Smooth muscle cell (in vitro differentiated cells): Measurements from ENCODE around the gene PAIP2. TPM values are rescaled to one million over a fixed set of nuclear protein-coding genes. Genes with fewer than 3 reads are reported as not detected.
A peak's percentile ranks its signal among the peaks of the same experiment; 100 is the strongest.

Experiments
- DNase-seq: peaks from one replicate; lab custom pipeline; 2025; ENCODE audit not compliant: unreplicated experiment; lab: John Stamatoyannopoulos, UW
- H2AFZ ChIP-seq: fragments of 200-600 bp; sonication (generic); 2 replicates; pipeline ENCODE4 v1.6.0; 2016; ENCODE audit warnings: antibody characterized with exemption, low read depth, mild to moderate bottlenecking
- H3F3A ChIP-seq: fragments of 200-600 bp; sonication (generic); 2 replicates; pipeline ENCODE4 v1.6.0; 2017; ENCODE audit warnings: antibody characterized with exemption, low read depth
- H3K27ac ChIP-seq: fragments of 200-600 bp; sonication (generic); 2 replicates; pipeline ENCODE4 v1.5.1; 2016; ENCODE audit warnings: low read depth, mild to moderate bottlenecking
- H3K27me3 ChIP-seq: fragments of 200-600 bp; sonication (generic); 2 replicates; pipeline ENCODE4 v1.6.1; 2016; ENCODE audit warnings: low read depth, mild to moderate bottlenecking
- H3K36me3 ChIP-seq: fragments of 200-600 bp; sonication (generic); 2 replicates; pipeline ENCODE4 v1.5.1; 2016; ENCODE audit warnings: low read depth
- H3K4me1 ChIP-seq: fragments of 200-600 bp; sonication (generic); 2 replicates; pipeline ENCODE4 v1.5.1; 2016; ENCODE audit warnings: low read depth
- H3K4me2 ChIP-seq: fragments of 200-600 bp; sonication (generic); 2 replicates; pipeline ENCODE4 v1.6.0; 2016; ENCODE audit warnings: mild to moderate bottlenecking
- H3K4me3 ChIP-seq: fragments of 200-600 bp; sonication (generic); 2 replicates; pipeline ENCODE4 v1.5.1; 2016; ENCODE audit warnings: mild to moderate bottlenecking
- H3K79me2 ChIP-seq: fragments of 200-600 bp; sonication (generic); 2 replicates; pipeline ENCODE4 v1.6.0; 2016; ENCODE audit warnings: low read depth, mild to moderate bottlenecking
- H3K9ac ChIP-seq: fragments of 200-600 bp; sonication (generic); 2 replicates; pipeline ENCODE4 v1.6.0; 2016; ENCODE audit warnings: low read depth
- H3K9me3 ChIP-seq: fragments of 200-600 bp; sonication (generic); replicated peaks from 2 replicates; pipeline ENCODE4 v1.5.1; 2016; ENCODE audit warnings: low read depth
- H4K20me1 ChIP-seq: fragments of 200-600 bp; sonication (generic); 2 replicates; pipeline ENCODE4 v1.6.0; 2016; ENCODE audit warnings: low read depth
- CTCF ChIP-seq: fragments of 200-600 bp; sonication (generic); IDR thresholded peaks from 2 replicates; pipeline ENCODE4 v1.5.1; 2017; ENCODE audit warnings: borderline replicate concordance, mild to moderate bottlenecking, antibody characterized with exemption; ENCODE audit not compliant: insufficient read depth, poor library complexity, severe bottlenecking
- WGBS: methylation state at CpG from one replicate; pipeline ENCODE4 v1.1.7; 2016; ENCODE audit warnings: low lambda C conversion rate; 5-methylcytosine and 5-hydroxymethylcytosine counted together
- polyA plus RNA-seq: library from polyadenylated mRNA; unstranded; fragments of >200 nt; fragmentation: Nextera tagmentation; extraction: Ambion mirVana; gene quantifications from 2 replicates; pipeline ENCODE4 v1.2.1, GENCODE V29; 2016
- total RNA-seq: library from RNA; depleted of rRNA; stranded (reverse); fragments of >200 nt; gene quantifications from 2 replicates; pipeline ENCODE4 v1.2.3, GENCODE V29; 2014

Gene PAIP2
- total and polyA plus RNA-seq, 2 experiments from 2014 or later = 98.1 to 123 TPM

GRCh38 chr5:139399501-139400121 lies 58.0 kb downstream of the PAIP2 start:
- Histone ChIP-seq H3K9me3 (no peaks in the 10 kb centered on the region), H3K79me2 (no peaks in the 10 kb centered on the region), H3K4me3 (no peak overlapping the region), H3K4me2 (no peak overlapping the region), H2AFZ (no peak overlapping the region), H3K27me3 (no peaks in the 10 kb centered on the region), H3K9ac (no peak overlapping the region), H3K4me1 (peaks cover 6% of the 10 kb centered on the region), H3K27ac (no peak overlapping the region), H4K20me1 (no peaks in the 10 kb centered on the region), H3K36me3 (no peaks in the 10 kb centered on the region), H3F3A (peaks cover 4% of the 10 kb centered on the region)
- WGBS = 94% methylated on average over 6 of the region's 6 CpGs
- DNase-seq = no peak
- TF ChIP-seq CTCF = no peak

GRCh38 chr5:139401546-139401945 lies 59.9 kb downstream of the PAIP2 start:
- WGBS = 96% methylated on average over 10 of the region's 10 CpGs
- no peak for DNase-seq
- H3K9ac ChIP-seq = no peak overlapping the region
- no peak overlapping the region for H3K4me2 ChIP-seq
- no peak for TF ChIP-seq CTCF
- peaks cover 4% of the 10 kb centered on the region for H3F3A ChIP-seq
- H3K4me3 ChIP-seq = no peak overlapping the region
- H3K36me3 ChIP-seq = no peaks in the 10 kb centered on the region
- no peak overlapping the region for H2AFZ ChIP-seq
- H3K79me2 ChIP-seq = no peaks in the 10 kb centered on the region
- no peaks in the 10 kb centered on the region for H3K9me3 ChIP-seq
- no peaks in the 10 kb centered on the region for H4K20me1 ChIP-seq
- no peak overlapping the region for H3K27ac ChIP-seq
- no peaks in the 10 kb centered on the region for H3K27me3 ChIP-seq
- peaks cover 8% of the 10 kb centered on the region for H3K4me1 ChIP-seq

GRCh38 chr5:139402561-139403158 lies 61.0 kb downstream of the PAIP2 start:
- Histone ChIP-seq H3K9ac (peak overlapping the region; percentile 73), H3K27me3 (no peaks in the 10 kb centered on the region), H3K36me3 (no peaks in the 10 kb centered on the region), H3F3A (peaks cover 4% of the 10 kb centered on the region), H3K27ac (peak overlapping the region; percentile 92), H3K4me1 (peaks cover 8% of the 10 kb centered on the region), H4K20me1 (no peaks in the 10 kb centered on the region), H3K4me3 (peak overlapping the region; percentile 50), H3K79me2 (no peaks in the 10 kb centered on the region), H2AFZ (no peak overlapping the region), H3K9me3 (no peaks in the 10 kb centered on the region), H3K4me2 (peak overlapping the region; percentile 90)
- peak; percentile 26 for TF ChIP-seq CTCF
- DNase-seq = no peak
- WGBS = 80% methylated on average over 7 of the region's 7 CpGs

- H3K27me3 ChIP-seq = no peaks in the 10 kb centered on the region
- no peak for DNase-seq
- H3K4me3 ChIP-seq = peak overlapping the region; percentile 50
- peaks cover 4% of the 10 kb centered on the region for H3F3A ChIP-seq
- TF ChIP-seq CTCF = no peak
- peak overlapping the region; percentile 92 for H3K27ac ChIP-seq
- 33% methylated on average over 7 of the region's 7 CpGs for WGBS
- peak overlapping the region; percentile 90 for H3K4me2 ChIP-seq
- no peaks in the 10 kb centered on the region for H3K9me3 ChIP-seq
- peak overlapping the region; percentile 80 for H2AFZ ChIP-seq
- no peaks in the 10 kb centered on the region for H3K79me2 ChIP-seq
- H3K4me1 ChIP-seq = peaks cover 8% of the 10 kb centered on the region
- peak overlapping the region; percentile 73 for H3K9ac ChIP-seq
- H3K36me3 ChIP-seq = no peaks in the 10 kb centered on the region
- H4K20me1 ChIP-seq = no peaks in the 10 kb centered on the region
Observed at GRCh38 chr5:139403418-139403786, 61.7 kb downstream of the PAIP2 start.
